HG02938 (cell line): Measurements from ENCODE around the gene SLC36A3.
"Not testable (repeated sequence)": the region's sequence is repeated elsewhere in the genome, so short reads cannot be mapped to it uniquely, and the experiment has no call there.

Experiments
- ATAC-seq: cut with Tn5 transposase; IDR thresholded peaks from one replicate; pipeline ENCODE4 v1.9.1; 2021; ENCODE audit warnings: mild to moderate bottlenecking, moderate library complexity; ENCODE audit not compliant: unreplicated experiment

Gene SLC36A3

DNA sequence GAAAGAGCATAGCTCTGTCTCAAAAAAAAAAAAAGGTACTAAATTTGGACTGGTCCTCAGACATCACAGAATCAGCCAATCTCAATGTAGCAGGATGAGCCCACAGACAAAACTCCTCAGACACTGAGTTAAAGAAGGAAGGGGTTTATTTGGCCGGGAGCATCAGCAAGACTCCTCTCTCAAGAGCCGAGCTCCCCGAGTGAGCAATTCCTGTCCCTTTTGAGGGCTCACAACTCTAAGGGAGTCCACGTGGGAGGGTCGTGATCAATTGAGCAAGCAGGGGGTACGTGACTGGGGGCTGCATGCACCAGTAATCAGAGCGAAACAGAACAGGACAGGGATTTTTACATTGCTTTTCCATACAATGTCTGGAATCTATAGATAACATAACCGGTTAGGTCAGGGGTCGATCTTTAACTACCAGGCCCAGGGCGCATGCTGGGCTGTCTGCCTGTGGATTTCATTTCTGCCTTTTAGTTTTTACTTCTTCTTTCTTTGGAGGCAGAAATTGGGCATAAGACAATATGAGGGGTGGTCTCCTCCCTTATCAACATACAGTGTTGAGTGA lies 63.2 kb downstream of the SLC36A3 start:
- ATAC-seq, result not testable (repeated sequence)

DNA sequence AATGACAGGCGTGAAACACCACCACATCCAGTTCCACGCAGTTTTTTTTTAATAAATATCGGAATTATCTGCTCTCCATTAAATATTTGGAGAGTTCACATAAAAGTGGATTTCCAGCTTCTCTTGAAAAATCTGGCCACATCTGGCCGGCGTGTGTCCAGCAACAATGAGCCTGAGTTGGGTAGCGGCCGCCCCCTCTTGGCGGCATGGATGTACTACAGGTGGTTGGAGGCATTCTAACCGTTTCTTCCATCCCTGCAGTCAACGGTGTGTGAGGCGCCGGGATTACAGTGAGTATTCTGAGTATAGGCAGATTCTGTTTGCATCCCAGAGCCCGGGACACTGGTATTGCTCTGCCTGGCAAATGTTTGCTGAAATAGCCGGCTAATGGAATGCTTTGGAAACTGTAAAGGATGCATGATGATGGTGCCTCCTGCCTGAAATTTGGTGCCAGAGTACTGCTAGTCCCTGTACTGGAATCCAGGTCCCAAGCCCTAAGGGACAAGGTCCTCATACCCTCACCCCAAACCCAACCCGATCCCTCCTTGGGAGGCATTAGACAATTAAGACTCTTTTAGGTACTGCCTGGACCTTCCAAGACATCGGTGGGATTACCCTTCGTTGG lies 64.2 kb downstream of the SLC36A3 start:
- ATAC-seq, result no peak

DNA sequence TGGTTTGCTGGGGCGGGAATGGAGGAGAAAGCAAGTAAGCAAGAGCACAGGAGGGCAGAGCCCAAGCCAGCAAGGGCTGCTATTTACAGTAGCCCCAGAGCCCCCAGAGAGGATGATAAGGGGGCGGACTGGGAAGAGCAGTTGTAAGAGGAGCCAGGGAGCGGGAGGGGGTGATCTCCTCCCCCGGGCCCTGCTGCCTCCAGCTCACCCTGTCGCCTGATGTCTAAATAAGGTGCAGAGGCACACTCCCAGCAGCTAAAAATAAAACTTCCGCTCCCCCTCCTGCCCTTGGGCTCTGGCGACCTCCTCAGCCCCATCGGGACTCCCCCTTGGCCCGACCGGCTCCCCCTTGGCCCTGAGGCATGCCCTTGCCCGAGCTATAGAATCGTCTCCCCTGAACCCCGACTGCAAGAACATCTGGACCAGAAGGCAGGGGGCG lies 65.2 kb downstream of the SLC36A3 start:
- ATAC-seq, result no peak

DNA sequence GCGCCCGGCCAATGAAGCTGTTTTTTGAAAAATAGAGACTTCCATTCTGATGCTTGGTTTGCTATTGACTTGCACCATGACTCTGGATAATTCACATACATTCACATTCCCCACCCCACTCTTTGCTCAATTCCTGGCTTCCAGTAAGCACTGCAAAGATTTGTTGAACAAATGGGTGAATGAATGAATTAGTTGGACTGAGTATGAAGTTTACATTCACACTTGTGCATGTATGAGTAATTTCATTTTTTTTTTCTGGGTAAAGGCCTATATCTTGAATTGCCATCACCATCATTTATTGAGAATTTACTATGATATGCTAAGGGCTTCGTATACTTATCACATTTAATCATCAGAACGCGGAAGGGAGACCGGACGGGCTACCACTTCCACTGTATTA lies 65.9 kb downstream of the SLC36A3 start:
- ATAC-seq, result no peak

DNA sequence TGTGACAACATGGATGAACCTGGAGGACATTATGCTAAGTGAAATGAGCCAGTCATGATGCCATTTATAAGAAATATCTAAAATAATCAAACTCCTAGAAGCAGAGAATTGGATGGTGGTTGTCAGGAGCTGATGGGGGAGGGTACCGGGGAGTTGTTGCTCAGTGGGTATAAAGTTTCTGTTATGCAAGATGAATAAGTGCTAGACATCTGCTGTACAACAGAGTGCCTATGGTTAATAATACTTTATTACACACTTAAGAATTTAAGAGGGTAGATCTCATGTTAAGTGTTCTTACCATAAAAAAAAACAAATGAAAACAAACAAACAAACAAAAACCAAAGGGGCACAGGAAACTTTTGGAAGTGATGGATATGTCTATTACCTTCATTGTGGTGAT lies 66.7 kb downstream of the SLC36A3 start:
- ATAC-seq, result no peak

DNA sequence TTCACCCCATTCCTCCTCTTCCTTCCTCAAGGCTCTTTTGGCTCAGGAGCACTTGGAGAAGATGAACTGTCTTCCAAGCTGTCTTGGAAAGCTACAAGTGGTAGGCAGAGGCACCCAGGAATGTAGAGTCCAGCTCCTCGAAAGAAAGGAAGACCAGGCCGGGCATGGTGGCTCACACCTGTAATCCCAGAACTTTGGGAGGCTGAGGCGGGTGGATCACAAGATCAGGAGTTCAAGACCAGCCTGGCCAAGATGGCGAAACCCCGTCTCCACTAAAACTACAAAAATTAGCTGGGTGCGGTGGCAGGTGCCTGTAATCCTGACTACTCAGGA lies 68.4 kb downstream of the SLC36A3 start:
- ATAC-seq, result not testable (repeated sequence)

DNA sequence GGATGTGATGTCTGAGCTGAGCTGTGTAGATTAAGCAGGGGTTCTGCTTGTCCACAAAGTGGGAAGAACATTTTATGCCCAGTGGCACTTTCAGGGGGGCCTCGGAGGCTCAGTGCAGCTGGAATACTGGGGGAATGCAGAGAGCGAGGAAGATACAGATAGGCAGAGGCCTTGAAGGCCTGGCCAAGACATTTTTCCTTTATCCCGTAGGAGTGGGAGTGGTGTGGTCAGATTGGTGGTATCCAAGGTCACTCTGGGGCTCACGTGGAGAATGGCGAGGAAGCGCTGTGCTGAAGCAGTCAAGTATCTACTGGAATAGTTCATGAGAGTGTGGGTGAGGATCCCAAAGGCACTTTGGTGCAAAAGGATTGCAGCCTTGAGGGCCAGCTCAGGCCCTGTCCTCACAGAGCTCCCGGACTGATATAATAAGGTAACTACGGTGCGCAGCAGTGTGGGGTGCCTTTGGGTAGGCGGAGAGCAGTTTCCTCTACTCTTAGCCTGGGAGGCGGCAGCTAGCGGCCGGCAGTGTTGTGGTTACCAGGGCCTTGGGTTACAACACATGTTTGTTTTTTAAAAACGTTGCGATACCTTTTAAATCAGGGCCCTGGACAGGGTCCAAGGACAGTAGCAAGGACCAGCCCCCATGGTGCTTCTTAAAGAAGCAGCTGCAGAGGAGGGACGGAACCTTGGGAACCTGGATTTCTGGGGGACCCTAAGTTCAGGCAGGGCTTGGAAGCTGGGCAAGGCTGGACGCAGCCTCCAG lies 68.9 kb downstream of the SLC36A3 start:
- peak; percentile 72 for ATAC-seq

DNA sequence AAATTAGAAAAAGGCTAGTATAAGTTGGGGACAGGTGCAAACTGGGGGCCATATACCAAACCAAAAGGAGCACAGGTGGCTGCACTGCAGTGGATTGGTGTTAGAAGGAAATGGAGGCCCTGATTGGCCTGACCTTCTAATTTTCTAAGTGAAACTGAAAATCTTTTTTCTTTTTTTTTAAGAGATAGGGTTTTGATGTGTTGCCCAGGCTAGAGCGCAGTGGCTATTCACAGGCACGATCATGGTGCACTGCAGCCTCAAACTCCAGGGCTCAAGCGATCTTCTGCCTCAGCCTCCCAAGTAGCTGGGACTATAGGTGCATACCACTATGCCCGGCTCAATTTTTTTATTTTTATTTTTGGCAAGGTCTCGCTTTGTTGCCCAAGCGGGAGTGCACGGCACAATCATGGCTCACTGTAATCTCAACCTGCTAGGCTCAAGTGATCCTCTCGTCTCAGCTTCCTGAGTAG lies 69.9 kb downstream of the SLC36A3 start:
- peak; percentile 68 for ATAC-seq

DNA sequence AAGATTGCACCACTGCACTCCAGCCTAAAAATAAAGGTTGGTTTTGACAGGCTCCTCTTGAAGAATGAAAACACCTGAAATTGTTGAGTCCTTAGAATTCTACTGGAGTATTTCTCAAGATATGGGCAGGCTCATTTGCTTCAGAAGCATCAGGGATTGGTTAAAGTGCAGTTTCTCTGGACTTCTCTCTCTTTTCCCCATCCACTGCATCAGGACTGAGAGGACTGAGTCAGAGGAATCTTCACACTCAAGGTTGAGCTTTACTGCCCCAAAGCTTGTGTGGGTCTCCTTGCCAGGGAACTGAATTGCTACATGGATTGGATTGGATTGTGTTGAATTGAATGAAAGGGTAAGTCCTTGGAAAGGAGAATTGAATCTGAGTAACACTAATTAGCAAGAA lies 72.2 kb downstream of the SLC36A3 start:
- ATAC-seq, result no peak

DNA sequence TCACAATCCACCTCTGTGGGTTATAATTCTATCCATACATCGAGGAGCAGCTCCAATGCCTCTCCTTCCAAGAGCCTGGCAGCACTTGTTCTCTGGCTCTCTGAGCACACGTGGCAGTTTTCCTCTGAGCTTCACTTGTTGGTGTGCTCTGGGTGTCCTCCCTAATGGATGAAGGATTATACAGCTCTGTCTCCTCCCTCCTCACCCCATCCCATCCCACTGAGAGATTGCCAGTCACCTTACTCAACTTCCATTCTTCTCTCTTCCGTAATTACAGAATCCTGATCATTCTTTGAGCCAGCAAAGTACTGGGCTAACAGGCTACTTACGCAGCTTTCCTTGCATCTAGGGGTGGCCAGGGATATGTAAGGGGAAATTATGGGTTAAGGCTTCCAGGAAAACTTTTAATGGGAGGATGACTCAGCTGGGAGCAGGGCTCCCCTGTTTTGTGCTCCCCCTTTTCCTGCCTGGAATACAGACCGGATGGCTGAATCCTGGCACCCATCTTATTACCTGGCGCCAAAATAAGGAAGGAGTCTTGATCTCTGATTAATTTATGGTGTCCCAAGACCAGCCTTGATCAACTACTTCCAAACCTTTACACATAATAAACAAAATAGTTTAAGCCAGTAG lies 73.4 kb downstream of the SLC36A3 start:
- ATAC-seq, result no peak

DNA sequence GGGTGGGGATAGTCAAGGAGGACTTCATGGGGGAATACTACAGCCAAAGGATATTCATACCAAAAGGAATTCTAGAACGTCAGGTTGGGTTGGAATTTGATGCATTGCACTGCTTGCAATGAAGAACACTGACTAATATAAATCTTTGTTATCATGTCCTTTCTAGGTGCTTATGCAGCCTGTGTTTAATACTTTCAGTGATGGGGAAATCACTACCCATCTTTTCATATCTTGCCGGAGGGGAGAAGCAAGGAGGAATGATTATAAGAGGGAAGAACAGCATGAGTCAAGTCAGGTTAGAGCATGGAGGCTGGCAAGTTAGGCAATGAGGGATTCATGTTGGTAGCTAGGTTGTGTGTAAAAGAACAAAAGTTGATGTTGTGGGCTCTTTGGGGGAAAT lies 74.6 kb downstream of the SLC36A3 start:
- ATAC-seq, result no peak

DNA sequence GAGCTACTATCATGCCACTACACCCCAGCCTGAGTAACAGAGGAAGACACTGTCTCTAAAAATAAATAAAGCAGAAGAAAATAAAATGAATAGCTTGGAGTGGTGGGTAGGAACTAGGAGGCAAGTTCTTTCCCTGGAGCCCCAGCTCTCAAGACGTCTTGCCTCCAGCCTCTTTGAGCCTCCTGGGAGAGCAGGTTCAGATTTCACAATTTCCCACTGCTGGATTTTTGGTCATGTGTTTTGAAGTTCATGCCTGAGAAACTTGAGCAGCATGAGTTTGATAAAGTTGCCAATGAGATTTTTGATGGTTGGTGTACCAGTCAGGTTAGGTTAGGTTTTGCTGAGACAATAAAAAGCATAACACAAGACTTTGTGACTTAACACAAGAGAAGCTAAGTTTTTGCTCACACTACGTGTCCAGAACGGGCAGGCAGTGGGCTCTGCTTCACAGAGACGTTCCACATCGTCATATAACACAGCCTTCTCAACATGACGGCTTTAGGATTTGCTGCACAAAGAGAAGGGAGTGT lies 75.6 kb downstream of the SLC36A3 start:
- no peak for ATAC-seq
